Gastroesophageal sphincter (tissue), 3 donors: Measurements from ENCODE around the gene EXOC6B.

Experiments used
- POLR2AphosphoS5 ChIP-seq: sonication (generic); formaldehyde crosslinking; IDR thresholded peaks from one replicate; pipeline ENCODE4 v1.6.1; 2017; ENCODE audit warnings: antibody characterized with exemption
- TF ChIP-seq, protein P1 (sequence below), 4 experiments: fragments of 200-600 bp in 2 of 4; fragments of 450-650 bp in 2 of 4; sonication (generic) in 1 of 4; IDR thresholded peaks; one replicate each; pipeline ENCODE4 v1.5.1; 2017 to 2019; ENCODE audit warnings: antibody characterized with exemption in 4 of 4, mild to moderate bottlenecking in 2 of 4, moderate library complexity in 2 of 4

GRCh38 chr2:72389447-72389846 lies 436.4 kb downstream of the EXOC6B start:
- TF ChIP-seq POLR2AphosphoS5, result no peak
- TF ChIP-seq, protein P1, sequence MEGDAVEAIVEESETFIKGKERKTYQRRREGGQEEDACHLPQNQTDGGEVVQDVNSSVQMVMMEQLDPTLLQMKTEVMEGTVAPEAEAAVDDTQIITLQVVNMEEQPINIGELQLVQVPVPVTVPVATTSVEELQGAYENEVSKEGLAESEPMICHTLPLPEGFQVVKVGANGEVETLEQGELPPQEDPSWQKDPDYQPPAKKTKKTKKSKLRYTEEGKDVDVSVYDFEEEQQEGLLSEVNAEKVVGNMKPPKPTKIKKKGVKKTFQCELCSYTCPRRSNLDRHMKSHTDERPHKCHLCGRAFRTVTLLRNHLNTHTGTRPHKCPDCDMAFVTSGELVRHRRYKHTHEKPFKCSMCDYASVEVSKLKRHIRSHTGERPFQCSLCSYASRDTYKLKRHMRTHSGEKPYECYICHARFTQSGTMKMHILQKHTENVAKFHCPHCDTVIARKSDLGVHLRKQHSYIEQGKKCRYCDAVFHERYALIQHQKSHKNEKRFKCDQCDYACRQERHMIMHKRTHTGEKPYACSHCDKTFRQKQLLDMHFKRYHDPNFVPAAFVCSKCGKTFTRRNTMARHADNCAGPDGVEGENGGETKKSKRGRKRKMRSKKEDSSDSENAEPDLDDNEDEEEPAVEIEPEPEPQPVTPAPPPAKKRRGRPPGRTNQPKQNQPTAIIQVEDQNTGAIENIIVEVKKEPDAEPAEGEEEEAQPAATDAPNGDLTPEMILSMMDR (IDR thresholded peaks at IDR 0.05), result no peak
